OCI-LY7 (cell line): Measurements from ENCODE around the gene SULF2. TPM values are rescaled to one million over a fixed set of nuclear protein-coding genes. Genes with fewer than 3 reads are reported as not detected.

Source experiments
- BruUV-seq: library from RNA; stranded (reverse); fragments of 400-500 nt; replicated peaks from 2 replicates; lab custom pipeline; 2021; lab: Mats Ljungman, UMichigan
- CTCF ChIA-PET: fragments of 300-600 bp; sonication (Branson Sonifier 250); formaldehyde crosslinking; loops from one replicate; lab custom pipeline; 2022; ENCODE audit warnings: antibody characterized with exemption; ENCODE audit not compliant: unreplicated experiment; lab: Charles Lee
- POLR2A ChIA-PET: fragments of 300-600 bp; sonication (Branson Sonifier 250); formaldehyde crosslinking; loops from one replicate; lab custom pipeline; 2022; ENCODE audit warnings: antibody characterized with exemption; lab: Charles Lee
- DNase-seq: peaks from one replicate; pipeline ENCODE4 v3.0.0-alpha.2; 2015; ENCODE audit warnings: low spot score
- H2AFZ ChIP-seq: fragments of 200-600 bp; sonication (generic), shearing (Covaris generic); 2 replicates; pipeline ENCODE4 v1.6.1; 2014; ENCODE audit warnings: mild to moderate bottlenecking, antibody characterized with exemption, low read length, moderate library complexity
- H3K27ac ChIP-seq: fragments of 200-600 bp; sonication (generic); 2 replicates; pipeline ENCODE4 v1.5.1; 2014; ENCODE audit warnings: mixed run types, low read depth, mild to moderate bottlenecking, moderate library complexity, low read length, inconsistent platforms; ENCODE audit not compliant: poor library complexity, severe bottlenecking
- H3K36me3 ChIP-seq: fragments of 200-600 bp; sonication (generic); 2 replicates; pipeline ENCODE4 v1.6.1; 2014; ENCODE audit warnings: mild to moderate bottlenecking, antibody characterized with exemption, low read length, moderate library complexity, mixed read lengths; ENCODE audit not compliant: insufficient read depth
- H3K4me1 ChIP-seq: fragments of 200-600 bp; sonication (generic); 2 replicates; pipeline ENCODE4 v1.5.1; 2014; ENCODE audit warnings: mild to moderate bottlenecking, low read length; ENCODE audit not compliant: insufficient read depth, poor library complexity, severe bottlenecking
- H3K4me2 ChIP-seq: fragments of 200-600 bp; sonication (generic); 2 replicates; pipeline ENCODE4 v1.6.1; 2014; ENCODE audit warnings: mild to moderate bottlenecking, low read length
- H3K4me3 ChIP-seq: fragments of 200-600 bp; sonication (generic); 2 replicates; pipeline ENCODE4 v1.5.1; 2014; ENCODE audit warnings: mild to moderate bottlenecking, low read depth, low read length; ENCODE audit not compliant: poor library complexity, severe bottlenecking
- H3K79me2 ChIP-seq: fragments of 200-600 bp; sonication (generic); 2 replicates; pipeline ENCODE4 v1.6.1; 2016; ENCODE audit warnings: low read depth, mild to moderate bottlenecking, low read length, moderate library complexity, mixed read lengths; ENCODE audit not compliant: insufficient read depth
- H3K9me2 ChIP-seq: fragments of 200-600 bp; sonication (generic); 2 replicates; pipeline ENCODE4 v1.6.1; 2016; ENCODE audit warnings: mild to moderate bottlenecking, low read length, mixed read lengths; ENCODE audit not compliant: insufficient read depth
- H3K9me3 ChIP-seq: fragments of 200-600 bp; sonication (generic); 2 replicates; pipeline ENCODE4 v1.6.1; 2014; ENCODE audit warnings: mild to moderate bottlenecking, mixed run types, low read length, mixed read lengths
- H4K20me1 ChIP-seq: fragments of 200-600 bp; sonication (generic); 2 replicates; pipeline ENCODE4 v1.6.1; 2014; ENCODE audit warnings: mild to moderate bottlenecking, antibody characterized with exemption, low read length, moderate library complexity, mixed read lengths; ENCODE audit not compliant: insufficient read depth
- CTCF ChIP-seq: fragments of 200-600 bp; sonication (generic); conservative IDR thresholded peaks from 2 replicates; pipeline ENCODE4 v1.5.1; 2014; ENCODE audit warnings: mild to moderate bottlenecking, antibody characterized with exemption, low read length, moderate library complexity, mixed read lengths
- EZH2phosphoT487 ChIP-seq: fragments of 200-600 bp; sonication (generic); IDR thresholded peaks from 2 replicates; pipeline ENCODE4 v1.6.1; 2018; ENCODE audit warnings: low read depth, borderline replicate concordance, mild to moderate bottlenecking, mixed run types, antibody characterized with exemption, low read length, moderate library complexity, mixed read lengths
- intact Hi-C: fragments of 100-400 bp; cut with micrococcal nuclease; formaldehyde crosslinking; loops from one replicate; pipeline ENCODE4 v1.10.0; 2022; ENCODE audit not compliant: unreplicated experiment
- total RNA-seq, 2 experiments: library from RNA; depleted of rRNA in 1 of 2; stranded (reverse); fragments of >200 nt in 1 of 2; shearing (Covaris generic) in 1 of 2; gene quantifications; 2 replicates each; pipeline ENCODE4 v1.2.3, GENCODE V29; 2014 to 2022

Gene SULF2
- total RNA-seq, 2 experiments from 2014 or later, result 0.03 to 0.51 TPM

GRCh38 chr20:47727909-47728361 is 57.3 kb downstream of the SULF2 start:
- Histone ChIP-seq H3K27ac (peak overlapping the region; percentile 47), H2AFZ (peak overlapping the region; percentile 85), H3K4me3 (peak overlapping the region; percentile 53), H3K4me1 (peaks cover 34% of the 10 kb centered on the region), H3K9me2 (no peaks in the 10 kb centered on the region), H3K4me2 (peak overlapping the region; percentile 68), H3K36me3 (no peaks in the 10 kb centered on the region), H4K20me1 (no peaks in the 10 kb centered on the region), H3K79me2 (no peaks in the 10 kb centered on the region), H3K9me3 (no peaks in the 10 kb centered on the region)
- DNase-seq, result no peak
- no peak for TF ChIP-seq CTCF
- no peak for TF ChIP-seq EZH2phosphoT487
- POLR2A ChIA-PET, result interaction anchor here (0.5 to 0.6 kb wide), 2 partner anchors 242 to 382 kb away, joined by 4 to 5 read pairs; no protein-coding TSS in a partner anchor
- CTCF ChIA-PET, result no interaction called here
- BruUV-seq, result no TSS peak
- intact Hi-C loops, result loop anchor here (5.0 kb wide), 3 partner anchors 49 to 634 kb away; no protein-coding TSS in a partner anchor

GRCh38 chr20:47727170-47727880 is 58.0 kb downstream of the SULF2 start:
- intact Hi-C loops, result loop anchor here (5.0 kb wide), 3 partner anchors 50 to 635 kb away; no protein-coding TSS in a partner anchor
- Histone ChIP-seq H3K4me2 (peak overlapping the region; percentile 68), H4K20me1 (no peaks in the 10 kb centered on the region), H3K27ac (peak overlapping the region; percentile 47), H3K36me3 (no peaks in the 10 kb centered on the region), H3K9me2 (no peaks in the 10 kb centered on the region), H2AFZ (peak overlapping the region; percentile 85), H3K4me1 (peaks cover 34% of the 10 kb centered on the region), H3K9me3 (no peaks in the 10 kb centered on the region), H3K79me2 (no peaks in the 10 kb centered on the region), H3K4me3 (peak overlapping the region; percentile 53)
- TF ChIP-seq CTCF (no peak), EZH2phosphoT487 (no peak)
- peak; percentile 90 for DNase-seq
- ChIA-PET CTCF (no interaction called here), POLR2A (interaction anchor here (0.5 to 0.6 kb wide), 2 partner anchors 49 to 382 kb away, joined by 3 to 5 read pairs; no protein-coding TSS in a partner anchor)
- BruUV-seq, result no TSS peak
